HCT116 (cell line): ENCODE data around the gene UBE4A.

Experiments used
- CBX3 ChIP-seq: IDR thresholded peaks from 2 replicates; pipeline ENCODE4 v1.6.1; 2012; ENCODE audit warnings: low read depth
- CEBPB ChIP-seq: IDR thresholded peaks from 2 replicates; pipeline ENCODE4 v1.6.1; 2012; ENCODE audit warnings: low read depth
- EGR1 ChIP-seq: IDR thresholded peaks from 2 replicates; pipeline ENCODE4 v1.6.1; 2012; ENCODE audit warnings: low read depth
- EZH2 ChIP-seq: fragments of 200-600 bp; sonication (generic); IDR thresholded peaks from 2 replicates; pipeline ENCODE4 v1.6.1; 2017; ENCODE audit warnings: antibody characterized with exemption, mixed run types
- FOSL1 ChIP-seq: IDR thresholded peaks from 2 replicates; pipeline ENCODE4 v1.6.1; 2012; ENCODE audit warnings: low read depth
- JUND ChIP-seq: IDR thresholded peaks from 2 replicates; pipeline ENCODE4 v1.6.1; 2012
- POLR2A ChIP-seq: IDR thresholded peaks from 2 replicates; pipeline ENCODE4 v1.7.0; 2011; ENCODE audit warnings: borderline replicate concordance; ENCODE audit not compliant: insufficient read depth, insufficient read length; ENCODE audit errors: extremely low read depth
- POLR2AphosphoS5 ChIP-seq: IDR thresholded peaks from 2 replicates; pipeline ENCODE4 v1.6.1; 2011; ENCODE audit warnings: mild to moderate bottlenecking, low read depth, low read length, moderate library complexity
- RAD21 ChIP-seq: IDR thresholded peaks from 2 replicates; pipeline ENCODE4 v1.6.1; 2012; ENCODE audit warnings: low read depth, mild to moderate bottlenecking
- REST ChIP-seq: IDR thresholded peaks from 2 replicates; pipeline ENCODE4 v1.6.1; 2012; ENCODE audit warnings: low read depth
- SIN3A ChIP-seq: IDR thresholded peaks from 2 replicates; pipeline ENCODE4 v1.6.1; 2012; ENCODE audit warnings: low read depth
- ZNF274 ChIP-seq: fragments of 200-500 bp; sonication (Bioruptor generic); IDR thresholded peaks from 2 replicates; pipeline ENCODE4 v1.6.1; 2014; ENCODE audit warnings: mild to moderate bottlenecking, low read depth, low read length, inconsistent platforms
- TF ChIP-seq, protein P1 (sequence below), 3 experiments: fragments of 200-600 bp in 1 of 3; sonication (generic) in 1 of 3; IDR thresholded peaks in 2 of 3; conservative IDR thresholded peaks in 1 of 3; 2 replicates each; pipeline ENCODE4 v1.5.1; 2012 to 2017; ENCODE audit warnings: low read depth in 2 of 3, low read length in 2 of 3, antibody characterized with exemption in 1 of 3, borderline replicate concordance in 1 of 3, control low read depth in 1 of 3, mild to moderate bottlenecking in 1 of 3, mixed read lengths in 1 of 3, mixed run types in 1 of 3, moderate library complexity in 1 of 3; ENCODE audit not compliant: insufficient read depth in 1 of 3

GRCh38 chr11:118415739-118416068 lies 56.3 kb downstream of the UBE4A start:
- TF ChIP-seq ZNF274 (no peak), RAD21 (no peak), CBX3 (0 out of 2 replicates have a peak, but pooled peaks have one; percentile 25), POLR2A (no peak), EZH2 (no peak), EGR1 (no peak), POLR2AphosphoS5 (no peak), REST (no peak), CEBPB (no peak), JUND (peak; percentile 40), SIN3A (0 out of 2 replicates have a peak, but pooled peaks have one; percentile 29), FOSL1 (peak; percentile 37)
- TF ChIP-seq, protein P1, sequence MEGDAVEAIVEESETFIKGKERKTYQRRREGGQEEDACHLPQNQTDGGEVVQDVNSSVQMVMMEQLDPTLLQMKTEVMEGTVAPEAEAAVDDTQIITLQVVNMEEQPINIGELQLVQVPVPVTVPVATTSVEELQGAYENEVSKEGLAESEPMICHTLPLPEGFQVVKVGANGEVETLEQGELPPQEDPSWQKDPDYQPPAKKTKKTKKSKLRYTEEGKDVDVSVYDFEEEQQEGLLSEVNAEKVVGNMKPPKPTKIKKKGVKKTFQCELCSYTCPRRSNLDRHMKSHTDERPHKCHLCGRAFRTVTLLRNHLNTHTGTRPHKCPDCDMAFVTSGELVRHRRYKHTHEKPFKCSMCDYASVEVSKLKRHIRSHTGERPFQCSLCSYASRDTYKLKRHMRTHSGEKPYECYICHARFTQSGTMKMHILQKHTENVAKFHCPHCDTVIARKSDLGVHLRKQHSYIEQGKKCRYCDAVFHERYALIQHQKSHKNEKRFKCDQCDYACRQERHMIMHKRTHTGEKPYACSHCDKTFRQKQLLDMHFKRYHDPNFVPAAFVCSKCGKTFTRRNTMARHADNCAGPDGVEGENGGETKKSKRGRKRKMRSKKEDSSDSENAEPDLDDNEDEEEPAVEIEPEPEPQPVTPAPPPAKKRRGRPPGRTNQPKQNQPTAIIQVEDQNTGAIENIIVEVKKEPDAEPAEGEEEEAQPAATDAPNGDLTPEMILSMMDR (IDR thresholded peaks at IDR 0.05 in 2 of 3, conservative IDR thresholded peaks at IDR 0.05 in 1 of 3; ENCODE audit: borderline replicate concordance in 1 of 3, insufficient read depth in 1 of 3, low read depth in 2 of 3, low read length in 2 of 3), result no peak
